T-helper 1 cell treated with Interleukin-12 subunit alpha and Interleukin-12 subunit beta and Interleukin-4 antibody, amounts not matched to agents 30 ng/mL and 1 ng/mL, for 36 hours (primary cell): ENCODE results near the gene PPP2R1B. TPM values are rescaled to one million over a fixed set of nuclear protein-coding genes. Genes with fewer than 3 reads are reported as not detected.

Experiments used
- intact Hi-C: fragments of 100-400 bp; cut with micrococcal nuclease; formaldehyde crosslinking; loops from one replicate; pipeline ENCODE4 v1.15.1; 2024
- total RNA-seq: library from RNA; stranded (reverse); gene quantifications from 2 replicates; pipeline ENCODE4 v1.2.3, GENCODE V29; 2022

Gene PPP2R1B
- 49.3 and 60.7 TPM in 2 replicates for total RNA-seq

DNA sequence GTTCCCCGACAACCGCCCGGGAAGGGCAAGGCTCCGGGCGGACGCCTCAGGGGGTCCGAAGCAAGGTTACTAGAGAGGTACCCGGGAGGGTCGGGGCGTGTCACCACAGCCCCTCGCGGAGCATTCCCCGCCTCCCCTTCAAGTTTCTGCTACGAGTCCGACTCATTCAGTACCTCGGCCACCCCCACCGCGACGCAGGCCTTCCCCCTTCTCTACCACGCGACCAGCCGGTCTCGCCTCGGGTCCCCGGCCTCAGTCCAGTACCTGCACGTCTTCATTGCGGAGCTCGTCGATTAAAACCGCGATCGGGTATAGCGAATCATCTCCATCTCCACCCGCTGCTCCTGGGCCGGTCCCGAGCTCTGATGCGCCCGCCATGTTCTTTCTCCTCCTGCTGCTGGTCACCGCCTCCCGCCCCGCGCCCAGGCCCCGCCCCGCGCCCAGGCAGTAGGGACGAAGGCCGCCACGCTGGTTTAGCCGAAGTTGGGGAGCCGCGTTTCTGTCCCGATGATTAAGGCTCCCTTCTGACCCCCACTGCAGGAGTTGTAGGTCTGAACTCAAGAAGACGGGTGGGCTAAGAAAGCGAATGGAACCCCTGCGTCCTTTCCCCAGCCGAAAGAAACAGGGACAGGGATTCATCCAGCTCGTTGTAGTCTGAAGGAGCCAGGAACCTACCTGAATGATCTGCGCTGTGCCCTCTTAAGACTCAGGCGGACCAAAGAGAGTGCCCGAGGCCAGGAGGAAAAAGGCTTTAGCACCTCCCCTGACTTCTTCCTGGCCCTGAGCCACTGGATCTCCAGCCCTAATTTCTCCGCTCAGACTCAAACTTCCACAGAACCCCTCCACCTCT, at the start of gene PPP2R1B:
PPP2R1B (minus strand) TSS at position 406 of the 850 bp plus-strand sequence; CDS start at position 378, 28 bp downstream.
- intact Hi-C loops: loop anchor here (1.0 to 10.0 kb wide), 16 partner anchors 11 to 1549 kb away; partner anchors contain the start of genes ALG9, CFAP68, DLAT and FDXACB1

DNA sequence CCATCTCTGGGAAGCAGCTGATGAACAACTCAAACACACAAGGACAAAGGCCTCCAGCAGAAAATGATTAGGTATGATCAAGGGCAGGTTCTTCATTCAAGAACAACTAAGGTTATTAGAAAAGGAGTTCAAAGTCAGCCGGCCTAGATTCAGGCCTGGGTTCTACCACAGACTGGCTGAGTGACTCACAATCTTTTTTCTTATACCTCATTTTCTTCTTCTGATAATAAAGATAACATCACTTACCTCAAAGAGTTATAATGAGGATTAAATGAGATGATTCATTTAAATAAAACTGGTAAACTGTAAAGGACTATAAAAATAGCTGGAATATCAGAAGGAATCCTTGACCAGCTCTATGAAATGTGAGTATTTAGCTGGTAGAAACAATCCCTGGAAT, 49.3 kb upstream of the PPP2R1B start:
- intact Hi-C loops: no loop called here

DNA sequence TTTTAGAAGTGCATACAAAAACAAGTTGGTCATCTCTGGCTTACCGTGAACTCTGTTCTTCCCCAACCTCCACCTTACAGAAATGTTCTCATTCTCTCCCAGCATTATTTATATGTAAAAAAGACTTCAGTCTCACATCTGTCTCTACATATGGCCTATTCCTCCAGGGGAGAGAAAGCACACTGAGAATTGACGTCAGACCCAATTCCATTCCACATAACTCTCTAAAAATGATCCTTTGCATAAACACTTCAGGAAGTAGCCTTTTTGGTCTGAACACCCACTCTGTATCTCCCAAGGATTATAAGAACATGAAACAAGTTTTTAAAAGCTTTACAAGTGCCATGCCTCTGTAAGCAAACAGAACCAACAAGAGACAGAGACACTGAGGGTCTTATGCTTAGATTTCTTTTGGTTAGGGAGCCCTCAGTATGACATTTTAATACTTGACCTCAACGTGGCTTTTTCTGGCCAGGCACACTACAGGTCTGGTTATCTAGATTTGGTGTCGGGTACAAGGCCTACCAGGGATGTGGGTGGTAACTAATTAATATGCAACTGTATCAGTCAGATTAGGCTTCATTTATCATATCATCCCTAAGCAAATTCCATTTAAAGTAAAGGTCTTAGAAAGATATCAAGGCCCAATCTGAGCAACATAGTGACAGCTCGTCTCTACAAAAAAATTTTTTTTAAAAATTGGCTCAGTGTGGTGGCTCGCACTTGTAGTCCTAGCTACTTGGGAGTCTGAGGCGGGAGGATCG, 48.5 kb upstream of the PPP2R1B start:
- intact Hi-C loops: no loop called here

DNA sequence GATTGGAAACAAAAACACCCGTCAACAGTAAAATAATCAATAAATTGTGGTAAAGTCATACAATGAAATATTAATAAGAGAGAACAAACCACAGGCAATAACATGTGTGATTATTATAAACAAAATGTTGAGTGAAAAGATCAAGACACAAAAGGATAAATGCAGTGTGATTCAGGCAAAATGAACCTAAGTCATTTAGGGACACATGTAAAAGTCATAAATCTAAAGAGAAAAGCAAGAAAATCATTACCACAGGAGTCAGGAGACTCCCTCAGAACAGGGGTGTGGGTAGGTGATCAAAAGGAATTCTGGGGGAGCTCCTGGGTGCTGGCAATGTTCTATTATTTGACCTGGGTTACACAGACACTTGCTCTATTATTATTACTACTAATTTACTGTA, 47.9 kb upstream of the PPP2R1B start:
- intact Hi-C loops: no loop called here

DNA sequence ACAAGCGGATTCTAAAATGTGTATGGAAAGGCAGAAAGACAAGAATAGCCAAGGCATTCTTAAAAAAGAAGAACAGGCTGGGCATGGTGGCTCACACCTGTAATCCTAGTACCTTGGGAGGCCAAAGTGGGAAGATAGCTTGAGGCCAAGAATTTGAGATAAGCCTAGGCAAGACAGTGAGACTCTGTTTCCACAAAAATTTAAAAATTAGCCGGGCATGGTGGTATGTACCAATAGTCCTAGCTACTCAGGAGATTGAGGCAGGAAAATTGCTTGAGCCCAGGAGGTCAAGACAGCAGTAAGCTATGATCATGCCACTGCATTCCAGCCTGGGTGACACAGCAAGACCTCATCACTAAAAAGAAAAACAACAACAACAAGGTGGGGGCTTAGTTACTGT, 46.0 kb upstream of the PPP2R1B start:
- intact Hi-C loops: no loop called here

DNA sequence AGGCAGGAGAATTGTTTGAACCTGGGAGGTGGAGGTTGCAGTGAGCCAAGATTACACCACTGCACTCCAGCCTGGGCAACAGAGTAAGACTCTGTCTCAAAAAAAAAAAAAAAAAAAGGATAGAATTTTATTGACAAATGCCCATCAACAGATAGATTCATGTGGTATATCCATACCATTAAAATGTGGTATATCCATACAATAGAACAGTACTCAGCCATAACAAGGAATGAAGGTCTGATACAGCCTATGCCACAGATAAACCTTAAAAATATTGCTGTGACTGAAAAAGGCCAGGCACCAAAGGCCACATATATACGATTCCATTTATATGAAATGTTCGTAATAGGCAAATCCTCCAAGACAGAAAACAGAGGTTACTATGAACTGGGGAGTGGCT, 45.3 kb upstream of the PPP2R1B start:
- intact Hi-C loops: no loop called here

DNA sequence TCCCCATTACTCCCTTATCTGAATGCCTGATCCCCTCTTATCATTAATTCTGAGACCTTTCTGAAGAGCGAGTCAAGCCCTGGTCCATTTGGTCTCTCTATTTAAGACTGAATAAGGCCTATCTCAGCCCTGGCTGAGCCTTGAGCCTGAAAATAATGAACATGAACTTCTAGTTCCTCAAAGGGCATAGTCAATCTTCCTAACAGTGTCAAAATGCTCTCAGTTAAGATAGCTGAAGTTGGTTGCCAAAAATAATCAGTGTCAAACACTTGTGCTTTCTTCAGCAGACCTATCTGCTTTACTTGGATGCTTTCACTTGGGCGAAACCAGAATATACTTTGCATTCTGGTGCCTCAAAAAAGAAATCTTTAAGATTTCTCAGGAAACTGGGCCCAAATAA, 42.6 kb upstream of the PPP2R1B start:
- intact Hi-C loops: no loop called here

DNA sequence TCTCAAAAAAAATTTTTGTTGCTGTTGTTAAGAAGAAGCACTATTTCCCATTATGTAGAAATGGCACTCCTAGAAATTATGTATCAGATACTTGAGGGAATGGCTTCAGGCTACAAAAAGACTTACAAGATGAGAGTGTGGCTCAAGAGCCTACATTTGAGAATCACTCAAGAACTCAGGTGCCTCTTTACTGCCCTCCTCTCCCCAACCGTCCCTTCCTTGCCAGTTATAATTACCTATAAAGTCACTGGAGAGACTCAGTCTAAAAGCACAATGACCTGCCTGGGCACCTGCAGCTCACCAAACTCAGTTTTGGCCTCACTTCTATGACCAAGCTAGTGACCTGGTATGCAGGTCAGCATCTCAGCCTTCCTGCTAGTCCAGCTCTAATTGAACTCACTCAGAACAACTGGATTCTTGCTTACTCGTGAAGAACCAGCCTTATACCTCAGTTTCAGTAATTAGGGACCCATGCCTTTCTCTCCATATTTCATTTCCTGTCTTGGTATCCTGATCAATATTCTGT, 41.9 kb upstream of the PPP2R1B start:
- intact Hi-C loops: no loop called here

DNA sequence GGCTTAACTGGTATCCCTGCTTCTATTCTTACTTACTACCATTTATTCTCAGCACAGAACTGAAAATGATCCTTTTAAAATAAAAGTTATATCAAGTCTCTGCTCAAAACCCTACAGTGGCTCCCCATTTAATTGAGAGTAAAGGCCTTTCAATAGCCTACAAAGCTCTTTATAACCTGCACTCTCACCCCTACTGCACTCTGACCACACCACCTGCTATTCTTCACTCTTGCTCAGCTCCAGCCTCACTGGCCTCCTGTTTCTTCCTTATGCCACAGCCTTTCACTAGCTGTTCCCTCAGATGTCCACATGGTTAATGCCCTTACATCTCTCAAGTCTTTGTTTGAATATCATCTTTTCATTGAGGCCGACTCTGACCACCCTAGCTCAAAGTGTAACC, 40.9 kb upstream of the PPP2R1B start:
- intact Hi-C loops: no loop called here

DNA sequence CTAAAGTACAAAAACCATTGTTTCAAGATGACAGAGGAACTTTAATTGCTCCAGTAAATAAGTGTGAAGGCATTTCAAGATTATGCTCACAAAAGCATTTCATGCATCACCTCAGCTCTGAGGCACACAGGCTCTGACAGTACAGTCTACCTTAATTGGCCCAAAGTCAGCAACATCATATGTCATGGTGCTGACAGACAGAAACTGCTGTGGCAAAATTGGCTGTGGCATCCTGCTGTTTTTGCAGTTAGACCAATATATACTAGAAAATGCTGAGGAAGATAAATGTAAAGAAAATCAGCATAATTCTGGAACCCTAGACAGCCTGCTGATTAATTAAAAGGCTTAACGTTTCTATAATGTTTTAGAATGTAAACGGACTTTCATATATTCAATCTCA, 34.9 kb upstream of the PPP2R1B start:
- intact Hi-C loops: no loop called here

DNA sequence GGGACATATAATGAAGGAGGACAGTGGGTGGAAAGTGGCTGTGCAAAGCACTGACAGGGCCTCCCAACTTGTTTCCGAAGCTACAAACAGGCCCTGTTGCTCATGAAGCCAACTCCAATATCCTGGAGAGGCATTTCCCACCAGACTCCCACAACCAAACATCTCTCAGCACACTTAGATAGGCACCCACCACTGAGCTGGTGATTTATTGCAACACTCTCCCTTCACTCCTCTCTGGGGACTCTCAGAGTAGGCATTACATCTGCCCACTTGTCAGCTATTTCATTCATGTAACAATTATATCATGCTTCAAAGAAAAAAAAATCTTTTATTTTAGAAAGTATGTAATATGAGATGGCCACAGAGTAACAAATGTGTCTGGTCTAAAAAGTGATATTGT, 32.1 kb upstream of the PPP2R1B start:
- intact Hi-C loops: no loop called here

DNA sequence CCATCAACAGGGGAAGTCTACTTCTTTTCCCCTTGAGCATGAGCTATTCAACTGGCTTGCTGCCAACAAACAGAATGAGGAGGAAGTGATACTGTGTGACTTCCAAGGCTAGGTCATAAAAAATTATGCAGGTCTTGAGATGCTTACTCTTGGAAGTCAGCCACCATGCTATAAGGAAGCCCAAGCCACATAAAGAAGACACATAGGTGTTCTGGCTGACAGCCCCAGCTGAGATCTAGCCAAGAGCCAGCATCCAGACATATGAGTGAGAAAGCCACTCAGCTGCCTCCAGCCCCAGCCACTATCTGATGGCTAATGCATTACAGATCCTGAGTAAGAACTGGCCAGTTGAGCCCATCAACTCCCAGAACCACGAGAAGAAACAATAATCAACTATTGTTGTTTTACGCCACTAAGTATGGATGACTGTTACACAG, 31.0 kb upstream of the PPP2R1B start:
- intact Hi-C loops: no loop called here

DNA sequence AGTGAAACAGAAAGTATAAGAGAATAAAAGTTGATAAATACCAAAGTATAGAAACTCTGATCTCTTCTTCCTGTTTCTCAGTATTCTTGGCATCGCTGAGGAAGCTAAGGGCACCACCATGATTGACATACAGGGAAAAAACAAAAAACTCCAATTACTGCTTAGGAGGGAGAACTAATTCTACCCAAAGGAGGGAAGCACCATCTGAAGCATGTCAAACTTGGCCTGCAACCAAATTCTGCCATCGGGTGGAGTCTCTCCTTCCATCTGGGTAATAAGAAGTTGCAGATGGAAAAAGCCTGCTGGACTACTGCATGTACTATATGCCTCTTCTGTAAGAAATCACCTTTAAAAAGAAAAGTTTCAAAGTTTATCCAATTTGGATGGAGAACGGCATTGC, 30.5 kb upstream of the PPP2R1B start:
- intact Hi-C loops: no loop called here

DNA sequence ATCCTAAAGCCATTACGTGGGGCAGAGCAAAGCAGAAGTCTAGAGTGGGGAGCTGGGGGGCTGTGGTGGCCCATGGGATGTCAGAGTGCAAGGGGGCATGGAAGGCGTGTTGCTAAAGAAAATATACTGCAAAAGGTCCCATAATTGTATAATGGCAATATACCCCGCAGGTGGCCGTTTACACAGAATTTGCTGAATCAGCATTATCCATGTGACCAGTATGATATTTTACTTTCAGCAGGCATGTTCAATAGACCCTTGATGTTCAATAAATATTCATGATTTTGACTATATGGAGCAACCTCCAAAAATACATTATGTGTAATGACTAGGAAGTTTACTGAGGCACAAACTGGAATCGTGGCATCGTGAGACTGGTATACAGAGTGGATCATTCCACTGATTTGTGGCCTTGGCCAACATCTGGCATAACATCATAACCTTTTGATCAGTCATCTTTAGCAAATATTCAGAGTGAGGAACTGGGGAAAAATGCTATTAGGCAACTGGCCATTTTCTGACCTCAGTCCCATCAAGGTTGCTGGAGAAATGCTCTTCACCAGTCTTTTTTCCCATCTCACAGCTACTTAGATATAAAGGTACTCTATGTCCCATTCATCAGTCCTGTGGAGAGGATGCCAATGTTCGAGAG, 29.3 kb upstream of the PPP2R1B start:
- intact Hi-C loops: no loop called here

DNA sequence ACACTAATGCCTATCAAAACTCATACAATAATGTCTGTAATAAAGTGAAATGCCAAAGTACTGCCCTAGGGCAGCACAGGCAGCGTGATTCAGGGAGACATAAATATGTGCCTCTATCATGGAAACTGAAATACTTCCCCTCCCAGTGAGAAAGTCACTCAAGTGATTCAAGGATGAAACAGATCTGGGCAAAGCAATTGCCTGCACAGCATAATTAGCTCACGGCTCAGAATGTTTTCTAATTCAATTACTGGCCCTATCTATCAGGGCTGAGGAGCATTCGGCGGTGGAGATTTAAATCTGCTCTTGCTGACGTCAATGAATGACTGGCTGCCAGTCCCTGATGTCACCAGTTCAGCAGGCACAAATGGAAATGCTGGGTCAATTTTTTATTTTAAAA, 27.7 kb upstream of the PPP2R1B start:
- intact Hi-C loops: no loop called here

DNA sequence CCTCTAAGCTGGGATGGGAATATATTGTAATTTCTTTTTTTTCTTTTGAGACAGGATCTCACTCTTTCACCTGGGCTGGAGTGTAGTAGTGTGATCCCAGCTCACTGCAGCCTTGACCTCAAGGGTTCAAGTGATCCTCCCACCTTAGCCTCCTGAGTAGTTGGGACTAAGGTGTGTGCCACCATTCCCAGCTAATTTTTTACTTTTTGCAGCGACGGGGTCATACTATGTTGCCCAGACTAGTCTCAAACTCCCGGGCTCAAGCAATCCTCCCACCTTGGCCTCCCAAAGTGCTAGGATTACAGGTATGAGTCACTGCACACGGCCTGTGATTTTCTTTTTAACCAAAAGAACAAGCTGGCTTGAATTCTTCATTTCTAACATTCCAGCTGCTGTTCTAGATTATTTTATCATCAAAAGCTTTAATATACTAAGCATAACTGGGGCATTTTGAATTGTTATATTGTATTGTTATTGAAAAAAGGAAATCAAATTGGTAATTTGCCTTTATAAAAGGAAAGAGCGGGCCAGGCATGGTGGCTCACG, 26.8 kb upstream of the PPP2R1B start:
- intact Hi-C loops: no loop called here

DNA sequence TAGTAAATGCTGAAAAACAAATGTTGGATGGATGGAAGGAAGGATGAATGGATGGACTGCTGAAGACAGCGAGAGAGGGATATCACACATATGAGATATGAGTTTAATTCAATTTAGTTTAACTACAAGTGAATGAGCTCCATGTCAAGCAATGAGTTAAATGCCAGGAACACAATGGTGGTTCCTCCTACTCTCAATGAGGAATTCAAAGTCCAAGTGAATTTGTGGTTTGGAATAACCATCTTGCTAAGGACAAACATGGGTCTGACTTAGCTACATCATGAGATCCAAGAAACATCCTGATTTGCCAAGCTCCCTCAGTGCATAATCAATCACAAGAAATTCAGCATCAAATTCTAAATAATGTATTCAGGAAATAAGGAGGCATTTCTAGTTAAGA, 26.1 kb upstream of the PPP2R1B start:
- intact Hi-C loops: no loop called here

DNA sequence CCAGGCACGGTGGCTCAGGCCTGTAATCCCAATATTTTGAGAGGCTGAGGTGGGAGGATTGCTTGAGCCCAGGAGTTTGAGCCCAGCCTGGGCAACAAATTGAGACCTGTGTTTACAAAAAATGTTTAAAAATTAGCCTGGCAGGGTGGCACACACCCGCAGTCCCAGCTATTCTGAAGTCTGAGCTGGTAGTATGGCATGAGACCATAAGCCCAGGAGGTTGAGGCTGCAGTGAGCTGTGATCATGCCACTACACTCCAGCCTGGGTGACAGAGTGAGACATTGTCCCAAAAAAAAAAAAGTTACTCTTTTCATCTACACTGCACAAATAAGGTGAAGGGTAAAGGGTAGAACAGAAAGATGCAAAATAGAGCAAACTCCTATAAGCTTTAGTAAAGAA, 22.3 kb upstream of the PPP2R1B start:
- intact Hi-C loops: no loop called here

DNA sequence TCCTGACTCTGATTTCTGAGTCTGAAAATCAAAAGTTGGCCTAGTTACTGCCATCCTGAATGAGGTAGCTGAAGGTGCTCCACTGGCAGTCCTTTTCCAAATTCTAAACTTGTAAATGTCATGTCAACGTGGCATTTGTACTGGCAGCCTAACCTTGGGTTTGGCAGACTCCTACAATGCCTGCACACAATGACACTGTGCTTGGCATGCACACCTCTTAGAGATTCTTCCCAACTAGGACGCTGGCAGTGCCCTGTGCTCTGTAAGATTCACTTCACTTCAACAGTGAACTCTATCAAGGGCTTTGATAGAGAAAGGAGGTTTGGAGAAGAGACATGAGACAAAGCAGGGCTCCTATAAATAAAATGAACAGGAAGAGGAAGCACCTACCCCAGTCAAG, 21.9 kb upstream of the PPP2R1B start:
- intact Hi-C loops: no loop called here

DNA sequence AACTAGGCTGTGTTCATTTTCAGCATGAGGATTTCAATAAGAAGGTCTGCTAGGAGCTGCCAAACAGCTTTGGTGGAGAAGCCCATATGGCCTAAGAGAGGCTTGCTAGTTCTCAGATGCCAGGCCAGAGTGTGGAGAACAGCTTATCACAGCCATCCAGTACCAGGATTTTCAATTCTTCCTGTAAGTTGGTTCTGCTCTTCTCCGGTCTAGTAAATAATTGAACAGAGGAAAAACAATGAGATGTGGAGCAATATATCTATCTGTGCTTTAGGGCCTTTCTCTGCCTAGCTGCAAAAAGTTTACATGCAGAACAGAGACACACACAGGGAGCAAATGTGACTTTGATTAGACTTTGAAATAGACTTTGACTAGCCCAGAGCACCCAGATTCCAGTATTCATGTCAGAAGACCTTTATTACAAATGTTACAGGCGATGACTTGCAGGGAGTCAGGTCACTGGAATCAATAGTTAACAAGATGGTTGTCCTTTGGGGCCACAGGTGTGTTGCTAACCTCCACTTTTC, 19.8 kb upstream of the PPP2R1B start:
- intact Hi-C loops: no loop called here

DNA sequence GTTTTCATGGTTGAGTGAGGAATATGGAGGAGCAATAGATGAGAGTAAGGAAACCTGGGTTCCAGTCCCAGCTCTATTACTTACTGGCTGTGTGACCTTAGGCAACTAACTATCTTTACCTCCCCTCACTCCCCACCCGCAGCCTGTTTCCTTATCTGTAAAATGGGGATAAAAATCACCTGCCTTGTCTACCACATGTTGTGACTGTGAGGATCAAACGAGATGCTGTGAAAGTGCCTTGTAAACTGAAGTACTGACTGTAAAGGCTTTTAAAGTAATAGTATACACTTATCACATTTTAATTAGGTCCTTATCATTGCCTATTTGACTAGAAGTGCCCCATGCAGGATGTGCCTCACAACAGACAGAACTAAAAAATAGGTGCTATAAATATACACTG, 18.9 kb upstream of the PPP2R1B start:
- intact Hi-C loops: no loop called here
